ENCODE results near the gene COPS9.

COPS9 gene

DNA sequence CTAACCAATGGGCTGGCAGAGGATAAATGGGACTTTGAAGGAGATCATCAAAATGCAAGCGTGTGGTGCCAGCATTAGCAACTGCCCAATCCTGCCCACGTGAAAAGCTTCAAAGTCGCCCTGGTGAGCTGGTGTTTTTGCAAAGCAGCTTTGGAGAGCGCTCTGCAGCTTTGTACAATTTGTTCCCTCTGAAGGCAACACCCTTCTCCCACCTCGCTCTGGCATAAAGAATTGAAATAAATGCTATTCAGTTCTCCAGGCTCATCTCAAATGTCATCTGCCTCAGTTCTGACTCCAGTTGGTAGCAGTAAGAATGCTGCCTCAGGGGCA, 3.5 kb downstream of the COPS9 start:
- no peak for DNase-seq

DNA sequence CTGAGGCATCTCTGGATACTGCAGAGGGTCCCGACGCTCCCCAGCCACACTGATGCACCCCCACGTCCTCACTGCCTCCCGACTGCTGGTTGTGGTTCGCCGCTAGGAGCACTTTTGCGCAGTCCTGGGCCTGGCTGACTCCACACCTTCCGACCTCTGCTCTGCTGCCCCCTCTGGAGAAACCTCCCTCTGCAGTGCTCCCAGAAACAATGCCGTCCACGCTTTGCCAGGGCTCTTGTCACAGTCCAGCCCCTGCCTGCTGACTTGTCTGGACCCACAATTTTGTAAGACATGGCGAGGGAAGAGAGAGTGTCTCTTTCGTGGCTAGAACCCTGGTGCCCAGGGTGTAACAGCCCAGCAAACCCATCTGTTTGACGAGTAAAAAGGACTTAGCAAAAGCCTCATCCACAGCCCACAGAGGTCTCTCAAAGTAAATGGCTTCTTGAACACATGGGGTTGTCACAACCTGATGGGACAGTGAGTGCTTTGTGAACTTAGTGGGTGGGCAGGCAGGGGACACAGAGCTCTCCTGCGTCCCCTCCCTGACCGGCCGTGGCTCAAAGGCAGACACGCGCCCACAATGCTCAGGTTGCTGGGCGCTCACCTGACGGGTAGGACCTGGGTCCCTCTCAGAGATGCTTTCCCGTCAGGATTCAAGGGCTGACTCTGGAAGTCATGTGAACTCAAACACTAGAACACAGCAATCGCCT, 4.0 kb downstream of the COPS9 start:
- no peak for DNase-seq

DNA sequence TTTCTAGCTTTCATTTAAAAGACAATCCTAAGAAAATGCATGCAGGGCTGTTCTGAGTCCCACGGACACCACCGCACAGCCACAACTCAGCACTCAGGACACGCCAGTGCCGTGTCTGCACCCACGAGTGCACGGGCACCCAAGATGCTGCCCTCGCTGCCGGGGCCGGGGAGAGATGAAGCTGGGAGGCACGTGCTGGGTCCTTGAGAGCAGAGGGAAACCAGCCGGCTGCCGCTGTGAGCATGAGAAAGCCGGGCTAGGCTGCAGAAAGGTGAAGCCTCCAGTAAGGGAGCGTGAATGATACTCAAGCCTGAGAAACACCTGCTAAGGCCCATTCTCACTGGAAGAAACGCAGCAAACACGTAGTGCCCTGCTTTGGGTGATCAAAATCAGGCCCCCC, 4.8 kb downstream of the COPS9 start:
- no peak for DNase-seq

DNA sequence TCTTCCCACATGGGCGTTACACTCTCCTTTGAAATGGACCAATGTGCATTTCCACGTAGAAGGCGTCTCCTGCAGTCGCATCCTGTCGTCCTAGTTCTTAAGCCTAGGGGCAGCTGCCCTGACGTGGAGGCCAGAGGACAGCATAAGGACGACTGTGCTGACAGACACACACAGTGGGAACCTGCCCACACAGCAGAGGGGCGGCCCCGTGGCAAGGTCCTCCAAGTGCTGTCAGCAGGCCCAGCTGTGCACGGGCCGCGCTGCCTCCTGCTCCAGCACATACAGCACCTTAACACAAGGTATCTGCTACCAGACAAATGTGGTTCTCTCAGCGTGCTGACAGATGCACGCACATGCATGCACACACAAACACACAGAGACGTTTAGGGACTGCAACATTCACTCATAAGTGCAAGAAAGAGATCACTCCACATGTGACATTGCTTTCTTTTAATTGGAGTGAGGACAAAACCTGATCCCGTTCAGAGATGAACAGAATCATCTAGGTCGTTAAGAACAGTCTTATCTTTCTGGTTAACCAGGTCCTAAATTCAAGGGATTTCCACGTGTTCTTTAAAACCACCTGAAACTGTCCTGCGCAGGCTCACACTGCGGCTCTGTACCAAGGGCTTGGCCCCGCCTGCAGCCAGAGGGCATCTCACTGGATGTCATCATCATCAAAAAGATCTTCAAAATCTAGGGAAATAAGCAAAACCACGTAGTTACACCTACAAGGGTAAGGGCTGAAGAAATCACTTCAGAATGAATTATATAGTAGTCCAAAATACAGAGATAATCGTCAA, 5.5 kb downstream of the COPS9 start:
- DNase-seq, result no peak

DNA sequence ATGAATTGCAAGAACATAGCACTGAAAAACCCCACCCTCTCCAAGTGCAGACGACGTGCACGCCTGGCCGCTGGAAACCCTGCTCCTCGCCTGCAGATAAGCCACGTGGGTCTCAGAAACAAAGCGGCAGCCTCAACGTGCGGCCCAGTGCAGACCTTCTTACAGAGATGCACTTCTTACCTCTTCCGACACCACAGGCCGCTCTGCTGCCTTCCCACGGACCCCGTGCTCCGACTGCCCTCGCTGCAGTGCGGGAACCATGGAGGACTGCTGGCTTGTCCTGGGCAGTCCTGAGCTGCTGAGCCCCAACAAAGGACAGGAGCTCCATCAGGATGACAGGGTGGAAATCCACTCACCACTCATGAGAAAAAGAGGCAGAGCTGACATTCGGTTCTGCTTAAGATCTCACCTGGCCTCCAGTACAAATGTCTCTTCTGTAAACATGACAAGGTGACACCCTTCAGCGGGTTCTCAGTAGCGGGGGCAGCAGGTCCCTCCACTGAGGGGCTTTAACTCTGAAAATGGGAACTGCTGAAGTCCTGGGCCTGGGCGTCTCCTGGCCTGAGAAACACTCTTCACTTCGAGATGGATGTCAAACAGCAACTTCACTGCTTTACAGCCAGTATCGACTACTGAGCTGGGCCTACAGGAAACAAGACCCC, 6.2 kb downstream of the COPS9 start:
- no peak for DNase-seq

DNA sequence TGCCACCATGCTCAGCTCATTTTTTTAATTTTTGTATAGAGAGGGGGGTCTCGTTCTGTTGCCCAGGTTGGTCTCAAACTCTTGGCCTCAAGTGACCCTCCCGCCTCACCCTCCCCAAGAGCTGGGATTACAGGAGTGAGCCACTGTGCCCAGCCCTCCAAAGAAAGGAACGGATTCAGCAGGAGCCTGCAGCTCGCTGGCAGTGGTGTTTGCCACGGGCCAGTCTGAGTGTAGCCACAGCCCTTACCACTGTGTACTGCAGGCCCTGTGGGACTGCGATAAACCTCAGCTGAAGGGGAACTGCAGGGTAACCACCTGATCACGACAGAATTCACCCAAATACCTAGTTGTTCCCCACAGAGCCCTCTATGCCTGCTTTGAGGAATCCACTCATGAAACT, 6.8 kb downstream of the COPS9 start:
- no peak for DNase-seq

DNA sequence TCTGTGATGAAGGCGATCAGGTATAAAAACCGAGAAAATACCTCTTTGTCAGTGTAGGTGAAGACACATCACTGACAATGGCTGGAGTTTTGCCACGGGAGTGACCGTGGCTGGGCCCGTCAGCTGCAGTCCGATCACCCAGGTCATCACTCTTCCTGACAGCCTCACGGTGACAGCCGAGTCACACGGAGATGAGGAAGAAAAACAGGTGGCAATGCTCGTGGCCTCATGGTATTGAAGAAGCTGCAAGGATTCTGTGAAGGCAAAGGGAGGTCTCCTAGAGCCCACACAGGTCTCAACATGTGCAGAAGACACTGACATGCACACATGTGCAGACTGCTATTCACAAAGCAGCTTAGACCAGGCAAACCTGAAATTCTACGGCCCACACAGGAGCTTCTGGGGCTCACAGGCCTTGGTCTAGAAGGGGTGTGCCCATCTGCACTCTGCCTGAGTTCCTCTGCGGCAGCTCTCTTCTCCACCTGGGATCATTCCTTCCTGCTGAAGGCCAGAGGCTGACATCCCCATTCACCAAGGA, 7.4 kb downstream of the COPS9 start:
- no peak for DNase-seq

DNA sequence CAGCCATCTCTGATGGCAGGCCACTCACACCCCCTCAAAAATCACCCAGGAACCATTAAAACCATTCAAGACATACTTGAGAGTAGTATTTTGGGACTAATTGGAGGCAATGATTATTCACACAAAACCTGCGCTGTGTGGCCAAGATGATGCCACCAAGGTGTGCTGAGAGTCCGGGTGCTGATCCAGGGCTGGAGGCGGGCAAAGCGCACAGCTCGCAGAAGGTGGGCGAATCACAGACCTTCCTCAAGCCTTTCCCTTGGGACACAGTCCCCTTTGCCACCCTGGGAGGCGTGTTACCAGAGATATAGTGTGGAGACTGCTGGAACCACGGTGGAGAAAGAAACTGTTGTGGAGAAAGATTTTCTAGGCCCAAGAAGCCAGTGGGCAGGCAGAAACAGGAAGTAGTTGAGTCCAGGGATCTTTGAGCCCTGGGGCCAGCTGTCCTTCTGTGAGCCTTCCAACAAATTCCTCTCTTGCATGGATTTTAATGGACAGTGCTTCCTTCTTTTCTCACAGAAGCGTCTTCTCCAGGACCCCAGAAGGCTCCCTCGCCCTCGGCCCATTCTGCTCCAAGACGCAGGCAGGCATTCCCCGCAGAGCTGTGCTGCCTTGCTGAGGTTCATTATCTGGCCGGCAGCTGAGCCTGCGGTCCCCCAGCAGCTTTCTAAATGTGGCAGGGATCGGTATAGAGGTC, 8.0 kb downstream of the COPS9 start:
- DNase-seq, result no peak

DNA sequence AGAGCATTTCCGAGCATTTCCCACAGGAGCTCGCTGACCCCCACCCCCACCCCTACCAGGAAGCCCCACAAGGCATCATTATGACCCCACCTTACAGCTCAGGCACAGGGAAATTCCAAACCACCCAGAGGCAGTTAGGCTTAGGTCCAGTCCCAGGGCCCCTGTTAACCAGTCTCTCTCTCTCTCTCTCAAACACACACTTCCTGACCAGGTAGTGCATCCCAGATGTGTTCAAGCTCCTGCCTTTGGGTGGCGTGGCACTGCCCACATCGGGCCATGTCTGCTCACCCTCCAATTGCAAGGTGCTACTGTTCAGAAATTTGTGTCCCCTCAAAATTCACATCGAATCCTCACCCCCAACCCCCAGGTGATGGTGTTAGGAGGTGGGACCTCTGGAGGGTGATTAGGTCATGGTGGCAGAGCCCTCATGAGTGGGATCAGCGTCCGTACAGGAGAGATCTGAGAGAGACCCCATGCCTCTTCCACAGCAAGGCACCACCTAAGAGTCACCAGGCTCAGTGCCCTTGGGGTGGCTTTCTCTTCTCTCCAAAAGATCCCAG, 8.8 kb downstream of the COPS9 start:
- DNase-seq, result no peak

DNA sequence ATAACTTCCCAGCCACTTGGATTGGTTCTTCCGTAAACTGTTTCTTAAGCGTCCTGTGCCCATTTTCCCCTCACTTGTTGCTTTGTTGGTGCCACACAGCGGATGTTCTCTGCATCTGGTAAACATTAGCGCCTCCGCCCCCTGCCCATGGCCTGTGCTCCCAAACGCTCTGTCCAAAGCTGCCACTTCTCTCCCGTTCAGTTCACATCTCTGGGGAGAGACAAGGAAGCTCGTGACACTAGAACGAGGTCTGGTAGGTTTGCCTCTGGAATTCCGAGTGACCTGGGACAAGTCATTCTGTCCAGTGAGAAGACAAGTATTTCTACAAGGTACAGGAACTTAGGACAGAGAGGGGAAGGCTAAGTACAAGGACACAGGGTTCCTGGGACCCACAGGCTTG, 9.4 kb downstream of the COPS9 start:
- no peak for DNase-seq

DNA sequence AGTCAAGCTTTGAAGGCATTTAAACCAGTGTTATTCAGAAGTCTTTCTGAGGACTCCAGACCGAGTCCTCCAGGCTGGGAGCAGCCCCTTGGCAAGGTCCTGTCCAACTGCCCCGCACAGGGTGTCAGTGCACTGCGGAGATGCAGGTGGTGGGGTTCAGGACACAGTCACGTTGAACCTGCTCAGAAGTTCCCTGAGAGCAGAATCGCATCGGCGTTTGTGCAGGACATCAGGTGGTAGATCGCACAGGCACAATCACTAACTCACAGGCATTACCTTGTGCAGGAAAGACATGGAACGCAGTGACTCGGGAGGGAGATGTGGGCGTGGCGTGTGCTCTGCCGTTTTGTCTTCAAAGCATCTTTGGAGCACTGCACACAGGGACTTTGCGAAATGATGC, 10.4 kb downstream of the COPS9 start:
- DNase-seq, result no peak

DNA sequence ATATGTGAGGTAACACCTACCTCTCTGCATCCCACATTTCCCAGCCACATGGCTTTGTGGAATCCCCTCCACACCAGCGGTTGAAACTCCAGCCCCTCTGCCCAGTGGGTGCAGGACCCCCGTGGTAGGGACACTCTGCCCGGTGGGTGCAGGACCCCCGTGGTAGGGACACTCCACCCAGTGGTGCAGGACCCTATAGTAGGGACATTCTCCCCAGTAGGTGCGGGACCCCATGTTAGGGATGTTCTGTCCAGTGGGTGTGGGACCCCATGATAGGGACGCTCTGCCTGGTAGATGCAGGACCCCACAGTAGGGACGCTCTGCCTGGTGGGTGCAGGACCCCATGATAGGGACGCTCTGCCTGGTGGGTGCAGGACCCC, 11.5 kb downstream of the COPS9 start:
- no peak for DNase-seq

DNA sequence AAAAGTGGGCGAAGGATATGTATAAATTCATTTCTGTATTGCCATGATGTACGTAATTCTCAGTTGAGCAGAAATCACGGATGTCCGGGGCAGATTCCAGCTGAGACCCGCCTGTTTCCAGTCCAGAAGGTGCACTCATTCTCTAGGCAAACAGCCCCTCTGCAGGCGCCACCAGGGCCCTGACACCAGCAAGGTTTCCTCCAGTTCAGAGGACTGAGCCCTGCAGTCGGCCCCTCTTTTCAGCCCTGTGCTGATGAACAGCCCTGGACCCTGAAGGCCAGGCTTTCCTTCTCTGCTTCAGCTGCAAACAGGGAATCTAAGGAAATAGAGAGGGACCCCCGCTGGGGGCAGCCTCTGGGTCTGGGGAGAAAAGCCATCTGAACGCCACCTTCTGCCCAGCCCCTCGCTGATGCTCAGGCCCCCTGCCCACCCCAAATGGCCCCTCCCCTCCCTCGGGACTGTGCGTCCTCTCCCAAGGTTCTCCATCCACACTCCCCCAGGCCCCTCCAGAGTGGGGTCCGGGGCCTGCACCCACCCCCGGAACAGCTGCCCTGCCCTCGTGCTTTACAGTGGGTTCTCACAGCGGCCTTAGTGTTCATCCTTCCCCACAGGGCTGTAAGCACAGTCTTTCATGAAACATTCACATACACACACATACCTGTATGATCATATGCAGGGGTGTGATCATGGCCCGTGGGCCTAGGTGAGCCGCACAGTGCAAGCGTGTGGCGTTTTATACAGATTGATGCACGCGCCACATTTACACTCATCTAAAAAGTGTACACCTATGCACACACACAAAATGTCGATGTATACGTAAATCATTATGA, 12.1 kb downstream of the COPS9 start:
- no peak for DNase-seq

DNA sequence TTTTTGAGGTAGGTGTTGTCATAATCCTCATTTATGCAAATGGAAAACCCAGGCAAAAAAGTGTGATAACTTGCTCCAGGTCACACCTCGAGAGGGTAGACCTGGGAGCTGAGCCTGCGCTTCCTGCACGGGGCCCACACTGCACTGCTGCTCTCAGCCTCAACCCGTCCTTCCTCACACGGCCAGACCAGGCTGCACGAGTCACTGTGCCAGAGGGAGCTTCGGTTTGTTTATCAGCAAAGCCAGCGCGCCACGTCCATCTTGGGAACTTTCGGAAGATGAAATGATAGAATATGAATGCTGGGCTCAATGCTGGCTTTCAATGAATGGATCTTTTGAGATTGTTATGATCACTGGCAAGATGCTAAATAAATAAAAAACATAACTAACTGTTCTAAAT, 14.4 kb downstream of the COPS9 start:
- no peak for DNase-seq

DNA sequence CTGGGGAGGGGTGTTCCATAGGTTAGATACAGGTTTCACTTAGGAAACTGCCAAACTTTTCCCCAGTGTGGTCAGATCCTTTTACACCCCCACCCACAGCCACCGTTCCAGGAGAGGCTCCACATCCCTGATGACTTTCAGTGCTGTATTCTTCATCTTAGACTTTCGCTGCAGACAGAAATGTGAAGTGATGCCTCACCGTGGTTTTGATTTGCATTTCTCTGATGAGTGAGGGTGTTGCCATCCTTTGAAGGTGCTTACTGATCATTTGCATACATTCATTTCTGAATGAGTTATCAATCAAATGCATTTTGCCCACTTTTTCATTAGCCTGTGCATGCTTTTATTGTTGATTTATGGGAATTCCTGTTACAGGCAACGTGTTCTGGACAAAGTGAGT, 14.9 kb downstream of the COPS9 start:
- DNase-seq, result no peak

DNA sequence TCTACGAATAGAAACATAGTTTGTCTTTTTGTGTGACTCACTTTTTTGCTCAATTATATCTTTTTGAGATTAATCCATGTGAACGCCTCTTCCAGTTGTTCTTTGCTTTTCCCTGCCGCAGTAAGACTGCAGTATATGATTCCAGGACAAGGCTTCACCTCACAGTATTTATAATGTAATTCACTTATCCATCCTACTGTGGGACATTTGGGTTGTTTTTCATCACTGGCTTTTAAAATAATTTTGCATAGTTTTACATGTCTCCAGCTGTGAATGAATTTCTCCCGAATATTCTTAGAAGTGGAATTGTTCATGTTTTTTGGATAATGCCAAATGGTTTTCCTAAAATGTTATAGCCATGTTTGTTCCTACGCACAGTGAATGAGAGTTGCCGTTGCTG, 21.9 kb downstream of the COPS9 start:
- DNase-seq, result no peak

DNA sequence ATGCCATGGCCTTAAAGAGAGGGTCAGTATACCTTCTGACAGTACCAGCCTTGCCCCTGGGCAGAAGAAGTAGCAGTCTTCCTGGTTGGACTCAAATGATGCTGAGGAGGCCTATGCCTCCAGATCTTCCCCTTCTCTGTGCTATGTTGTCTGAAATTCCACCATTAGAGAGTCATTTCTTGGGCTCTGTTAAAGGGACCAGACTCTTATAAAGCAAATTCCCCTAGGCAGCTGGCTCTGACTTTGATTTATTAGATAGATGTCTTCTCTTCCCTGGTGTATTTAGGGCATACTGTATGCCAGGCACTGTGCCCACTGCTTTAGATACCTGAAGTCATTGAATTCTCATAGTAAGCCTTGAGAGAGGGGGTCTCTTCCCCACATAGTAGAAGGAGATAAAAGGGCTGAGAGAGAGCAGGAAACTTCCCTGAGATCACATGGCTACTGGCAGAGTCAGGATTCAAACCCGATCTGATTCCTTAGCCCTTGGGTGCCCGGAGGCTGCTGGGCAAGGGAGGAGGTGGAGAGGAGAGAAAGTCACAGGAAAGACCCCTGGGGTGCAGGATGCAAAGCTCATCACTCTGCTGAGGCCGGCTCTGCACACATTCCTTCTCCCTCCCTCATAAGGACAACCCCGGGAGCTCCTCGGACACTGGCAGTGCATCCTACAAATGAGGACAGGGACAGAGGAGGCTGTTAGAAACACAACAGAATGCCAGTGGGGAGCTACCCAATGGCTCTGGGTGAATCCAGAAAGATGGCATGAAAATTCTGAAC, 23.0 kb downstream of the COPS9 start:
- DNase-seq, result no peak

DNA sequence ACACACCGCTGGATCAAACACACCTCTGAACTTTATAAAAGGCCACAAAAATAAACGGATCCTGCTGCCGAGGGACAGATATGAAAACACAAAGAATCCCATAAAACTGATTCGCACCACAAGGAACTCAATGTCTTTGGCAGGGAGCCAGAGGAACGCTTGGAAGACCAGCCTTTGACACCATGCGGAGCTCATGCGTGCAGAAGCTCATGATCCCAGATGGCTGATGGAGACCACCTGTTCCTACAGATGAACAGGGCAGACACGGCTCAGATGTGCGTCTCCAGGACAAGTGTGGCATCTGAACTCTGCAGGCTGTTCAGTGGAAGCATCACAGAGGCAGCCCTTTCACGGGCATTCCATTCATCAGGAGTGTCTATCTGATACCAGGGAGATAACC, 24.9 kb downstream of the COPS9 start:
- DNase-seq, result no peak

DNA sequence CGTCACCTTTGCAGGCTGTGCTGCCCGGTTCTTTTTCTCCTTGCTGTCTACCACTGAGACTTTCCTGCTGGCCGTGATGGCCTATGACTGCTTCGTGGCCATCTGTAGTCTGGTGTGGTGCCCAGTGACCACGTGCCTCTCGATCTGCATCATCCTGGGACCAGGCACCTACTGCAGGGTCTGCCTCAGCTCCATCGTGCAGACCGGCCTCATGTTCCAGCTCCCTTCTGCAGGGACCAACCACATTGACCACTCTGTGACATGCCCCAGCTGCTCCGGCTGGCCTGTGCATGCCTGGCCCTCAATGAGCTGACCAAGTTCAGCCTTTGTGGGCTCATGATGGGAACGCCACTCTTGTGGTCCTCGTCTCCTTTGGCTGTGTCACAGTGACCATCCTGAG, 26.7 kb downstream of the COPS9 start:
- no peak for DNase-seq

DNA sequence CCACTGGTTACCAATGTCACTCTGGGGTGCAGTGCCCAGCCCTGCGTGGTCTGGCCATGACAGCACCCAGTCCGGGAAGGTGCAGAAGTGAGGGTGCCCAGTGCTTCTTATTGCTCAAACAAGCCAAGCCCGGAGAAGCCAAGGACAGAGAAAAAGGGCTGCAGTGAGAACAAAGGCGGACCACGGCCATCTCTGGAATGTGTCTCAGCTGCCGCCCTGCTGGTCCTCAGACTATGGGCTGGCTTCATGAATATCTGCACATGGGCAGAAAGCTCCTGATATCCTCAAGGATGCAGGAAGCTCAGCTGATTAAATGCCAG, 28.7 kb downstream of the COPS9 start:
- DNase-seq, result no peak

DNA sequence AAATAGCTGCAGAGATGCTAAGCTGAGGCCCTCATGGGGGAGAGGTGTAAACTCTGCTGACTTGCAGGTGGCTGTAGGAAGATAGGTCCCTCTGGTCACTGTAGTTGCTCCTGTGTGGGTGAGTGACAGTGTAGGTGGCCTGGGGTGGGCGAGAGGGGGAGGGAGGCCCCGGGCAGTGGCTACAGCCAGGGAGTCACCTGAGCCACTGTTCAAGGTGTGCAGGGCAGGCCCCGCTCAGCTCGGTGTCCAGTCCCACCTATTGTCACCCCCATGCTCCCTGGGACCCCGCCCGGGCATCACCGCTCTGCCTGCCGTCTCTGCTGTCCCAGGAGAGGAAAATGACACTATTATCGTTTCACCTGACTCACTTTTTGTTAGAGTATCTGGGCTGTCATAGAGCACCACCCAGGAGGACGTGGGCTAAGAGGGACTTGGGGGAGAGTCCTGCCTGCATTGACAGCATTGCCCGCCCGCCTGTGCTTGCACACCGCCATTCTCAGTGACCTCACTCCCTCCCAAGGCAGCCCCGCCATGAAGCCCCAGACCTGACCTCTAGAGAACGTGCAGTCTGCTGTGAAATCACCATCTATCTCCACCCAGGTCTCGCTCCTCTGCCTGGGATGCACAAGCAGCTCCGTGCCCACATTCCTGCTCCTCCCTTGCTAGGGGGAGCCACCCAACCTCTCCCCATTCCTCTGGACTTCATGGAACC, 29.2 kb downstream of the COPS9 start:
- no peak for DNase-seq

Measured in activated CD4-positive, alpha-beta T cell treated with anti-CD3 and anti-CD28 coated beads for 1 hour (primary cell).